Fibroblast of peridontal ligament (primary cell): Measurements from ENCODE around the gene FBXO31.

Experiments
- DNase-seq: peaks from one replicate; pipeline ENCODE4 v3.0.0-alpha.2; 2010; ENCODE audit errors: extremely low read depth

FBXO31 gene

GRCh38 chr16:87279094-87279658, 104.4 kb downstream of the FBXO31 start:
- DNase-seq, result no peak

GRCh38 chr16:87278191-87279093, 105.1 kb downstream of the FBXO31 start:
- peak; percentile 82 for DNase-seq
